Stimulated activated CD8-positive, alpha-beta memory T cell treated with anti-CD3 and anti-CD28 coated beads, Interleukin-15, amount 100 ng/mL, for 48 hours (primary cell): ENCODE results near the gene MCF2L.

Source experiments
- DNase-seq, 2 donors: peaks; one replicate each; pipeline ENCODE4 v3.0.0-alpha.2; 2020; ENCODE audit warnings: low read depth in 2 of 2

MCF2L gene

DNA sequence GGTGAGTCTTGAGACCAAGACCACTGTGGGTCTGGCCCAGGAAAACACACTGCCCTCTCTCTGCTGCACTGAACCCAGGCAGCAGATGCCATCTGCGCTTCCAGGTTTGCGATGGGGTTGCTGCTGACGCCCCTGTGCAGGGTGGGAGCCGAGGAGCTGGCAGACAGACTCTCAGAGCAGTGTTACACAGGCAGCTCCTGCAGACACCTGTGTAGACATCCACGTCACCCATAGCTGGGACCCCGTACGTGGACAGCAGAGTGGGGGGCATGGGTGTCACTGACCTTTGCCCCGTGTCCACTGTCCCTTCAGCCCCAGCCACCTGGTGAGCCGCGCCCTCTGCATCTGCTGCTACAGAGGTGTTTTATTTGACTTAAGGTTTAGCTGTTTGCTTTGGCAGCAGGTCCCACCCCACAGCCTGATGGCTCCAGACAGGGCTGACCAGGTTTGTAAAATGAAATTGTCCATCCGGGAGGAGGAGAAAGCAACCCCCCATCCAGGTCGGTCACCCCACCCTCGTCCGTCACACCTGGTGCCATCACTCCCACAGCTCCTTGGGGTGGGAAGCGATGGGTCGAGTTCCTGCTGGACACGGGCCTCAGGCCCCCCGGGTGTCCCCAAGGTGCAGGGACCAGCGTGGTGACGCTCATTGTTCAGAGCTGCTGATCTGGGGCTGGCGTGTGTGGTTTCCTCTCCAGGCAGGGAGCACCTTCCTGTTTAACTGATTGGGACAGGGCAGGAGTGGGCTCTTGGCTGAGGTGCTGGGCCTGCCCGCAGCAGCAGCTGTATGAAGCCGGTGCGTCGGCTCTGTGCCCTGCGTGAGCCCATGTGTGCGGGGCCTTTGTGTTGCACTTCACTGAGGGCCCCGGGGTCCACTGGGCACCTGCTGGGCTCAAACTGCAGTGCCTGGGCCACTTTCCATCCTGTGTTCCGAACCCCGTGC, 28.4 kb downstream of the MCF2L start:
- DNase-seq: no peak

DNA sequence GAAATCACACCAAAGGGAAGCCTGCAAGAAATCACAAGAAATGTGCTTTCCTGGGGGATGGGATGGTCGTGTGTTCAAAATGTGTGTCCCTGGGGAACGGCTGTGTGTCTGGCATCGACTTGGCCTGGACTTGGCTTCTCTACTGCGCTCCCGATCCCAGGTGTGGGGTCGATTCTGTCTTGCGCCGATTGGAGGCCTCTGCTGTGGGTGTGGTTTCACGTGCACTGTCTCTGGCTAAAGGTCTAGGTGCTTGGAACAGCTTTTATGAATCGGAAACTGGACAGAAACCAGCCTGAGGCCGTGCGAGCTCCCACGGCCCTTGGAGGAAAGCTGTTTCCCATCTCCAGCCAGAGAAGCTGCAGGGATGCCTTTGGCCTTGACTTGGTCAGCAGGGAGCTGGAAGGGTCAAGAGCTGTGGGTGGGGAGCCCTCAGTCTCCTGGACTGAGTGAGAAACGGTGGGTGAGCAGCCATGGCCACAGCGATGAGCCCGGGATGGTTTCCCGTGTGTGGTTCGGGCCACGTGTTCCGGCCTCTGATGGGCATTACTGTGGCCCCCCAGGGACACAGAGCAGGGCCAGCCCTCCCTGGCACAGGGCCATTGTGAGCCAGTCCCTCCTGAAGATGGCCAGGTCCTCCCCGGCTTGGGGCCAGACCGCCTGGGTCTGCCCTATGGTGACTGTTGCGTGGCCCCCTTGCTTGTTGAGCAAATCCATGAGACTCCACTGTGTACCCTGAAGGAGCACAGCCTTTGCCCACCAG, 29.7 kb downstream of the MCF2L start:
- DNase-seq: no peak

DNA sequence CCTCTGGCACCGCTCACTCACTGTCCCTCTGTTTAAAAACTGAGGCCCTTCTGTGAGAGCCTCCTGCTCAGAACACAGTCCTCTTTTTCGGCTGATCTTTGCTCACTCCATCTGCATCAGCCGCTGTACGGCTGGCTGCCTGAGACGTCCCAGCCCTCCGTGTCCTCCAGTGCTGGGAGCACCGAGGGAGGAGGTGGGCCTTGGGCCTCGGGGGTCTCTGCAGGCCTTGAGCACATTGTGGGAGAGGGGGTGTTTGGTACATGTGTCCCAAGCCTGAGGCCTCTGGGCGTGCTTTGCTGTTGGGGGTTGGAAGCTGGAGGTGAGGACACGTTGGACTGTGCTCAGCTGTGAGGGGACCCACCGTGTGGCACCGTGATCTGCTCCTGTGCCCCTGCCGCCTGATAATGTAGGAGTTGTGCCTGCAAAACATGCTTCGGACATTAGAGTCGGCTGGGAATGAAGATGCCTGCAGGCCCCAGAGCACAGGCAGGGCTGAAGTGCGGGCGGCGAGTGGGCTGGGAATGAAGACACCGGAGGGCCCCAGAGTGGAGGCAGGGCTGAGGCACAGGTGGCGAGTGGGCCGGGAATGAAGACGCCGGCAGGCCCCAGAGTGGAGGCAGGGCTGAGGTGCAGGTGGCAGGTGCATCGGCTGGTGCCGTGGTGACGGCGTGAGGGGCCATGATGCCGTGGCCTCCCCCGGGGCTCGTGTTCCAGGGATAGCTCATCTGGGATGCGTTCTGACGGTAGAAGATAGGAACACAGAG, 30.6 kb downstream of the MCF2L start:
- no peak for DNase-seq

- no peak for DNase-seq
Observed at GRCh38 chr13:113000575-113000974, 31.6 kb downstream of the MCF2L start.

GRCh38 chr13:113001241-113002140, 32.5 kb downstream of the MCF2L start:
- no peak for DNase-seq

- DNase-seq: no peak
Observed at GRCh38 chr13:113002206-113002912, 33.3 kb downstream of the MCF2L start.

GRCh38 chr13:113002913-113003290, 33.9 kb downstream of the MCF2L start:
- no peak for DNase-seq

GRCh38 chr13:113004126-113004525, 35.1 kb downstream of the MCF2L start:
- no peak for DNase-seq

DNA sequence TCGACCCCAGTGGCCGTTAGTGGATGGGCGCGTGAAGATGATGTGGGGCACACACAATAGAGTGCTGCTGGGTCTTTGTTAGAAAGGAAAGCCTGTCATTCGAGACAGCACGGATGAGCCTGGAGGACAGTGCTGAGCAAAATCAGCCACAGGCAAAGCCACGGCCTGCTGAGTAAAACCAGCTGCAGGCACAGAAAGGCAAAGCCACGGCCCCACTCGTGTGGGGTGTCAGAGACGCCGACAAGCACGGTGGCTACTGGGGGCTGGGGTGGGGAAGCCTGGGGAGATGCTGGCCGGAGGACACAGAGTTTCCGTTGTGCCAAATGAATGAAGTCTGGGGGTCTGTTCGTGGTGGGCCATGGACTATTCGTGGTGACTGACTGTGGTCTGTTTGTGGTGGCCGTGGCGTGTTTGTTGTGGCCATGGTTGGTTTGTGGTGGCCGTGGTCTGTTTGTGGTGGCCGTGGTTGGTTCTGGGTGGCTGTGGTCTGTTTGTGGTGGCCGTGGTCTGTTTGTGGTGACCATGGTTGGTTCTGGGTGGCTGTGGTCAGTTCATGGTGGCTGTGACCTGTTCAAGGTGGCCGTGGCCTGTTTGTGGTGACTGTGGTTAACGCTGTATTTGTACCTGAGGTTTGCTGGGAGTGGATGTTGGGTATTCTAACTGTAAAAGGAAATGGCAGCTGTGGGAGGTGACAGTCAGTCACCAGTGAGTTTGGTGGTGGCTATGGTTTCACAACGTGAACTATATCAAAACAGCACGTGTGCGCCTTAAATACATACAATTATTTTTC, 36.3 kb downstream of the MCF2L start:
- no peak for DNase-seq

DNA sequence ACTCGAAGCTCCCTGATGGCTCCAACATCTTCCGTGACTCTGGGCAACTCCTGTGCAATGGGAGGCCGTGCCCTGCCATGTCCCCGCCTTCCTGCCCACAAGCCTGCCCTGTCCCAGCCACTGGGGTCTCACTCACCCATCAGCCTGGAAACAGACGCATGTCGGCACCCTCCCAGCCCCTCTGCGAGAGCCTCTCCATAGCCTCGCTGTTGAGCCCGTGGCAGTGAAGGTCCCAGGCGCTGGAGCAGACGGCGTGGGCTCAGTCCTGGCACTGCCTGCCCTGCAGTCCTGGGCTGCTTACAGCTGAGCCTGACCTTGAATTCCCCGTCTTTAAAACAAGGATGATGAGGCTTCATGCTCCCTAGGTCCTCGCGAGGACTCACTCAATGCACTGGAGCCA, 37.0 kb downstream of the MCF2L start:
- no peak for DNase-seq

DNA sequence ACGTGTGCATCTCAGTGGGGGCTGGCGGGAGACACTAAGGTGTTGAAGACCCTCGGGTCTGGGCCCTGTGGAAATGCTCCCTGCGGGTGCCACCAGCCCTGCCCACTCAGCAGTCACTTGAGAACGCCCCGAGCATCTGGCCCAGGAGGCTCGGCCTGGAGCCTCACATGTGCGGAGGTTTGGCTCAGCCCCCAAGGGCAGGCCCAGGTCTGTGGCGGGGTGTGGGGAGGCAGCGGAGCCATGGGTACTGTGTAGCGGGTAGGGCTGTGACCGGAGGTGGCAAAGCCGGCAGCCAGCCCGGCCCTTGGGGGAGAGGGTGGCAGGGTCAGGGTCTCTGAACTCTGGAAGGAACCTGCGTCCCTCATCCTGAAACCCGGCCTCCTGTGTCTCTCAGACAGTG, 37.6 kb downstream of the MCF2L start:
- DNase-seq: no peak

- no peak for DNase-seq
Observed at GRCh38 chr13:113008851-113009250, 39.8 kb downstream of the MCF2L start.

GRCh38 chr13:113009743-113010509, 40.9 kb downstream of the MCF2L start:
- no peak for DNase-seq

- no peak for DNase-seq
Observed at GRCh38 chr13:113010510-113010865, 41.5 kb downstream of the MCF2L start.

GRCh38 chr13:113013303-113013702, 44.3 kb downstream of the MCF2L start:
- no peak for DNase-seq

DNA sequence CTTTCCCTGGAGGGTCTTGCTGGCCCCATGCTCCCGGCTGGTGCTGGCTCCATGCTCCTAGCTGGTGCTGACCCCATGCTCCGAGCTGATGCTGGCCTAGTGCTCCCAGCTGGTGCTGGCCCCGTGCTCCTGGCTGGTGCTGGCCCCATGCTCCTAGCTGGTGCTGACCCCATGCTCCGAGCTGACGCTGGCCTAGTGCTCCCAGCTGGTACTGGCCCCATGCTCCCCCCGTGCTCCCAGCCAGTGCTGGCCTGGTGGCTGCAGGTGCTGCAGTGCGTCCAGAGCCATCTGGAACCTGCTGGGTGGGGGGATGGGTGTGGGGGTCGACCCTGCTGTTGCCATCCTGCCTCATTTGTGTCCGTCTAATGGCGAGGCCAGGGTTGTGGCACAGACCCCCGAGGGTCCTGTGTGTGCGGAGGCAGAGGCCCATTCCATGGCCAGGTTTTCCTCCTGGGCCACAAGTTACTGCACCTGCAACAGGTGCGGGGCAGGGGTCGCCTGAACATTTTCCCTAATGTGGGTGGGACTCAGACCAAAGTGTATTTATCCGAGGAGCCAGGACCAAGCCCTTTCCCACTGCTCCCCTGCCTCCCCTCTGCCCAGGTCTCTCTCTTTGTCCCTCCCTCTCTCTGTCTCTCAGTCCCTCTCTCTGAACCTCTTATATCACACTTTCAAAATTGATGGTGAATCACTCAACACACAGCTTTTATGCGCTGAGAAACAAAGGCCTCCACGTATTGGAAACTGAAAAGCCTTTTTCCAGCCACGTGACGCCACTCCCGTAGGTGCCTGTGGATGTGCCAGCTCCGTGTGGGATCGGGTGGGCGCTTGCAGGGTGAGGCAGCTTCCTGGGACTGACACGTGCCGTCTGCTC, 45.1 kb downstream of the MCF2L start:
- DNase-seq: no peak

GRCh38 chr13:113014752-113015745, 46.0 kb downstream of the MCF2L start:
- DNase-seq: no peak
